HG03520 (cell line): ENCODE measurements around the gene SQOR.

ENCODE experiments used
- ATAC-seq: cut with Tn5 transposase; IDR thresholded peaks from one replicate; pipeline ENCODE4 v1.9.1; 2021; ENCODE audit warnings: mild to moderate bottlenecking, moderate library complexity; ENCODE audit not compliant: unreplicated experiment

The SQOR gene

GRCh38 chr15:45657764-45658545, 23.1 kb downstream of the SQOR start:
- ATAC-seq = no peak

- ATAC-seq = no peak
Measured at GRCh38 chr15:45660231-45660979, 25.6 kb downstream of the SQOR start.

GRCh38 chr15:45662375-45662774, 27.5 kb downstream of the SQOR start:
- no peak for ATAC-seq

- no peak for ATAC-seq
Measured at GRCh38 chr15:45664451-45664850, 29.6 kb downstream of the SQOR start.

GRCh38 chr15:45665261-45665660, 30.4 kb downstream of the SQOR start:
- no peak for ATAC-seq

GRCh38 chr15:45666119-45666875, 31.5 kb downstream of the SQOR start:
- no peak for ATAC-seq

GRCh38 chr15:45667002-45667401, 32.2 kb downstream of the SQOR start:
- ATAC-seq = no peak

- ATAC-seq = no peak
Measured at GRCh38 chr15:45668386-45668785, 33.6 kb downstream of the SQOR start.

GRCh38 chr15:45669422-45669821, 34.6 kb downstream of the SQOR start:
- ATAC-seq = no peak

GRCh38 chr15:45670091-45670490, 35.3 kb downstream of the SQOR start:
- no peak for ATAC-seq

- no peak for ATAC-seq
Measured at GRCh38 chr15:45670511-45670910, 35.7 kb downstream of the SQOR start.

GRCh38 chr15:45674677-45675076, 39.8 kb downstream of the SQOR start:
- ATAC-seq = no peak

- ATAC-seq = no peak
Measured at GRCh38 chr15:45677797-45678196, 43.0 kb downstream of the SQOR start.

- no peak for ATAC-seq
Measured at GRCh38 chr15:45678459-45679178, 43.8 kb downstream of the SQOR start.

- ATAC-seq = no peak
Measured at GRCh38 chr15:45684533-45684932, 49.7 kb downstream of the SQOR start.

GRCh38 chr15:45689616-45690015, 54.8 kb downstream of the SQOR start:
- ATAC-seq = no peak

GRCh38 chr15:45690581-45691260, 55.9 kb downstream of the SQOR start:
- ATAC-seq = no peak

- no peak for ATAC-seq
Measured at GRCh38 chr15:45701108-45701507, 66.3 kb downstream of the SQOR start.

- no peak for ATAC-seq
Measured at GRCh38 chr15:45702041-45702440, 67.2 kb downstream of the SQOR start.

- ATAC-seq = no peak
Measured at GRCh38 chr15:45703670-45704328, 69.0 kb downstream of the SQOR start.
